HepG2 (cell line): Measurements from ENCODE around the gene PTPN5. TPM values are rescaled to one million over a fixed set of nuclear protein-coding genes. Genes with fewer than 3 reads are reported as not detected.

Source experiments
- ATAC-seq: fragments of 200-7000 bp; cut with Tn5 transposase; 3 replicates; pipeline ENCODE4 v1.9.1; 2020; ENCODE audit warnings: mild to moderate bottlenecking, moderate library complexity
- BruUV-seq: library from RNA; stranded (reverse); fragments of 400-500 nt; replicated peaks from 2 replicates; lab custom pipeline; 2021; lab: Mats Ljungman, UMichigan
- CTCF ChIA-PET: fragments of 300-600 bp; formaldehyde crosslinking; extraction: SDS; loops from one replicate; lab custom pipeline; 2021; ENCODE audit warnings: low total read pairs, inconsistent platforms, low intra/inter-chr PET ratio; lab: Yijun Ruan, JAX
- POLR2A ChIA-PET: fragments of 350-600 bp; sonication (Branson Sonifier 250); formaldehyde crosslinking; loops from one replicate; lab custom pipeline; 2020; ENCODE audit warnings: antibody characterized with exemption, inconsistent platforms; lab: Yijun Ruan, JAX
- DNase-seq: peaks from one replicate; pipeline ENCODE4 v3.0.0-alpha.2; 2015; ENCODE audit warnings: low spot score
- FAIRE-seq: peaks from 3 replicates; lab custom pipeline; 2011; peaks lifted over from hg19 to GRCh38; lab: Jason Lieb, UNC
- H2AFZ ChIP-seq: one replicate; pipeline ENCODE4 v1.6.1; 2011; ENCODE audit warnings: low read length, inconsistent platforms
- H3K27ac ChIP-seq: fragments of 300-600 bp; 3 replicates; pipeline ENCODE4 v1.8.0; 2011; ENCODE audit warnings: mixed run types, mild to moderate bottlenecking, mixed read lengths, low read length, inconsistent platforms; ENCODE audit not compliant: insufficient read depth; ENCODE audit errors: extremely low read length
- H3K27me3 ChIP-seq, 2 experiments: fragments of 200-600 bp in 1 of 2; 2 replicates in 1 of 2; 3 replicates in 1 of 2; pipeline versions ENCODE4 v1.6.0 to v1.8.0; 2011; ENCODE audit warnings: low read length in 2 of 2, mild to moderate bottlenecking in 2 of 2, moderate library complexity in 2 of 2, inconsistent platforms in 1 of 2; ENCODE audit not compliant: insufficient read depth in 2 of 2, control insufficient read depth in 1 of 2
- H3K36me3 ChIP-seq, 2 experiments: fragments of 200-600 bp in 1 of 2; replicated peaks in 1 of 2; 2 replicates in 1 of 2; 3 replicates in 1 of 2; pipeline versions ENCODE4 v1.5.1 to v1.8.0; 2011; ENCODE audit warnings: low read length in 2 of 2, inconsistent platforms in 1 of 2; ENCODE audit not compliant: insufficient read depth in 2 of 2, control insufficient read depth in 1 of 2
- H3K4me1 ChIP-seq: 2 replicates; pipeline ENCODE4 v1.5.1; 2012; ENCODE audit warnings: low read length, inconsistent platforms; ENCODE audit not compliant: insufficient read depth
- H3K4me2 ChIP-seq: 2 replicates; pipeline ENCODE4 v1.6.0; 2011; ENCODE audit warnings: low read depth, low read length, inconsistent platforms
- H3K4me3 ChIP-seq, 3 experiments: fragments of 200-600 bp in 1 of 3; sonication (generic), shearing (Covaris generic) in 1 of 3; replicated peaks in 1 of 3; 2 replicates each; pipeline ENCODE4 v1.5.1; 2011 to 2016; ENCODE audit warnings: low read length in 3 of 3, inconsistent platforms in 2 of 3, low read depth in 2 of 3, mild to moderate bottlenecking in 2 of 3, control low read depth in 1 of 3, mixed read lengths in 1 of 3; ENCODE audit not compliant: insufficient read depth in 1 of 3
- H3K79me2 ChIP-seq: one replicate; pipeline ENCODE4 v1.6.1; 2011; ENCODE audit warnings: low read length, inconsistent platforms; ENCODE audit not compliant: insufficient read depth
- H3K9ac ChIP-seq: 2 replicates; pipeline ENCODE4 v1.6.0; 2011; ENCODE audit warnings: mild to moderate bottlenecking, low read depth, low read length, inconsistent platforms; ENCODE audit not compliant: insufficient read depth
- H3K9me3 ChIP-seq: 2 replicates; pipeline ENCODE4 v1.5.1; 2012; ENCODE audit warnings: mild to moderate bottlenecking, low read length
- H4K20me1 ChIP-seq: 2 replicates; pipeline ENCODE4 v1.6.0; 2011; ENCODE audit warnings: inconsistent platforms, mild to moderate bottlenecking, low read length, moderate library complexity; ENCODE audit not compliant: insufficient read depth
- HNRNPH1 ChIP-seq: fragments of 200-400 bp; formaldehyde crosslinking; optimal IDR thresholded peaks from 2 replicates; pipeline ENCODE3; 2017; ENCODE audit warnings: mild to moderate bottlenecking, low read depth, low read length
- MAFF ChIP-seq: IDR thresholded peaks from 2 replicates; pipeline ENCODE4 v1.6.1; 2011; ENCODE audit warnings: low read depth, low read length, improper control_type of control experiment
- MAFK ChIP-seq, 2 experiments: IDR thresholded peaks in 1 of 2; conservative IDR thresholded peaks in 1 of 2; 2 replicates each; pipeline ENCODE4 v1.6.1; 2011; ENCODE audit warnings: improper control_type of control experiment in 2 of 2, low read length in 2 of 2
- MAZ ChIP-seq, 2 experiments: sonication (generic) in 1 of 2; formaldehyde crosslinking in 1 of 2; IDR thresholded peaks; 2 replicates each; pipeline versions ENCODE4 v1.5.0 to v1.6.1; 2012 to 2020; ENCODE audit warnings: low read depth in 2 of 2, mild to moderate bottlenecking in 2 of 2, borderline replicate concordance in 1 of 2, improper control_type of control experiment in 1 of 2, low read length in 1 of 2, missing genetic modification reagents in 1 of 2, moderate library complexity in 1 of 2
- NFATC3 ChIP-seq: sonication (generic); formaldehyde crosslinking; IDR thresholded peaks from 2 replicates; pipeline ENCODE4 v1.5.1; 2020; ENCODE audit warnings: mild to moderate bottlenecking, missing genetic modification reagents
- REXO4 ChIP-seq: sonication (generic); formaldehyde crosslinking; IDR thresholded peaks from 2 replicates; pipeline ENCODE4 v1.8.0; 2022; ENCODE audit warnings: missing genetic modification reagents, mild to moderate bottlenecking, borderline replicate concordance
- SMARCC2 ChIP-seq: fragments of 450-650 bp; IDR thresholded peaks from 2 replicates; pipeline ENCODE4 v1.6.1; 2017; ENCODE audit warnings: antibody characterized with exemption, mild to moderate bottlenecking
- THYN1 ChIP-seq: sonication (generic); formaldehyde crosslinking; IDR thresholded peaks from 2 replicates; pipeline ENCODE4 v1.8.1; 2023; ENCODE audit warnings: low read depth, mild to moderate bottlenecking, moderate library complexity, missing genetic modification reagents, borderline replicate concordance
- YEATS4 ChIP-seq: sonication (generic); formaldehyde crosslinking; IDR thresholded peaks from 2 replicates; pipeline ENCODE4 v1.4.0; 2020; ENCODE audit warnings: missing genetic modification reagents, borderline replicate concordance
- WGBS: methylation state at CpG from one replicate; pipeline ENCODE4 v1.1.6; 2017; ENCODE audit warnings: low lambda C conversion rate; 5-methylcytosine and 5-hydroxymethylcytosine counted together
- in situ Hi-C: cut with HindIII; loops from 2 replicates; pipeline ENCODE4 v1.10.0; 2017; ENCODE audit warnings: low pct_unique_long_range_greater_than_20kb; ENCODE audit not compliant: extremely low pct_ligation_motif_present
- intact Hi-C: fragments of 100-400 bp; cut with micrococcal nuclease; formaldehyde crosslinking; loops from one replicate; pipeline ENCODE4 v1.10.0; 2022; ENCODE audit not compliant: unreplicated experiment
- polyA plus RNA-seq, 8 experiments: library from polyadenylated mRNA; depleted of rRNA in 3 of 8; stranded (reverse) in 7 of 8; unstranded in 1 of 8; fragments of >200 nt; fragmentation: Illumina TruSeq in 4 of 8; extraction: Trizol in 4 of 8; gene quantifications; 2 replicates each; pipeline versions ENCODE4 v1.2.1 to v1.2.3, GENCODE V29; 2011 to 2016; ENCODE audit warnings: low read depth in 4 of 8, missing spikeins in 1 of 8, mixed read lengths in 1 of 8; ENCODE audit not compliant: insufficient read depth in 1 of 8
- total RNA-seq, 5 experiments: library from RNA; depleted of rRNA; stranded (reverse); fragments of >200 nt; fragmentation: Illumina TruSeq; extraction: Trizol; gene quantifications; 2 replicates each; pipeline ENCODE4 v1.2.3, GENCODE V29; 2016; ENCODE audit warnings: low read depth in 1 of 5

The PTPN5 gene
- total and polyA plus RNA-seq, 2 of the 13 experiments (the other 11 are each of a cell fraction or from before 2014, with no cell fraction given): not detected

DNA sequence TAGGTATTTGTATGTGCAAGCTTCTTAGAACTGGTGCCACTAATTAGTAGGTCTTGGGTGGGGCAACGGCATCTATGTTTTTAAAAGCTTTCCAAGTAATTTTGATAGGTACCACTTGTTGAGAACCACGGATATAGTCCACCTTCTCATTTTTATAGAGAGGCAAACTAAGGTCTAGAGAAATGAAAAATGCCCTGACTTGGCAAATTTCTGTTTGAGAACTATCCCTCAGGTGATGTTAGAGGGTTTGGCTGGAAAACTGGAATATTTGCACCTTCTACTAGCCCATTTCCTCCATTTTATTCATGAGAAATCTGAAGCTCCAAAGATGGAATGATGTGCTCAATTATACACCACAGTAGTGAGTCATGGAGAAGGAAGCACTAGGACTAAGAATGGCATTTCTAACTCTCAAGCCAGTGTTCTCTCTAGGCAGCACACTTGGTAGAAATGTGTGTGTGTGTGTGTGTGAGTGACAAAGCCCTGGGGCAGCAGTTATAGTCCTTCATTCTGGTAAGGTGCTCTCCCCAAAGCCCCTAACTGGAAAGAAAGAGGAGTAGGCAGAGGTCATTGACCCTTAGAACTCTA lies 94.9 kb downstream of the PTPN5 start:
- H3K79me2 ChIP-seq: no peaks in the 10 kb centered on the region
- H3K27me3 ChIP-seq: peaks cover 2 to 33% of the 10 kb centered on the region in 2 experiments; a peak in 2 of 5 replicates
- H3K4me3 ChIP-seq: no peak overlapping the region
- DNase-seq (no peak), FAIRE-seq (no peak), ATAC-seq (no peak)
- peaks cover 16% of the 10 kb centered on the region for H3K4me1 ChIP-seq
- no peak overlapping the region for H3K27ac ChIP-seq
- in situ Hi-C loops (no loop called here), intact Hi-C loops (no loop called here)
- H2AFZ ChIP-seq: no peak overlapping the region
- H4K20me1 ChIP-seq: no peaks in the 10 kb centered on the region
- H3K9me3 ChIP-seq: no peaks in the 10 kb centered on the region
- 8% methylated on average over 2 of the region's 2 CpGs for WGBS
- ChIA-PET CTCF (no interaction called here), POLR2A (no interaction called here)
- H3K4me2 ChIP-seq: no peak overlapping the region
- TF ChIP-seq NFATC3 (CRISPR knock-in tag) (no peak), HNRNPH1 (no peak), MAFF (peak; percentile 60), SMARCC2 (no peak), REXO4 (CRISPR knock-in tag) (no peak), THYN1 (CRISPR knock-in tag) (no peak), MAZ (IDR thresholded peaks at IDR 0.05; ENCODE audit: borderline replicate concordance, low read depth, low read length) (no peak), MAZ (CRISPR knock-in tag; IDR thresholded peaks at IDR 0.05; ENCODE audit: low read depth) (no peak), MAFK (conservative IDR thresholded peaks at IDR 0.05 in 1 of 2, IDR thresholded peaks at IDR 0.05 in 1 of 2; ENCODE audit: low read length in 2 of 2) (peak; percentile 40 to 79; a peak in 3 of 4 replicates), YEATS4 (CRISPR knock-in tag) (no peak)
- BruUV-seq: no TSS peak
- no peak overlapping the region for H3K9ac ChIP-seq
- no peaks in the 10 kb centered on the region for H3K36me3 ChIP-seq
